ENCODE measurements around the gene CAMK1G. TPM values are rescaled to one million over a fixed set of nuclear protein-coding genes. Genes with fewer than 3 reads are reported as not detected.

The CAMK1G gene
- total and polyA plus RNA-seq, 2 donors (not counting 1 experiment from before 2014, with no cell fraction given), result not detected

GRCh38 chr1:209614906-209615305 is 31.4 kb downstream of the CAMK1G start:
- CTCF ChIA-PET, result no interaction called here

More at GRCh38 chr1:209614906-209615305, 31.4 kb downstream of the CAMK1G start:
- Mint-ChIP-seq H3K27ac (no peak overlapping the region), H3K4me1 (no peaks in the 10 kb centered on the region), H3K4me3 (no peak overlapping the region), H3K9me3 (ENCODE audit: insufficient read depth) (no peaks in the 10 kb centered on the region), H3K27me3 (peaks cover 25% of the 10 kb centered on the region)
- no peak overlapping the region for H3K27ac ChIP-seq (ENCODE audit: low read length in 2 of 2)
- no peaks in the 10 kb centered on the region for H3K9me3 ChIP-seq (ENCODE audit: control extremely low read depth in 1 of 3, control insufficient read depth in 2 of 3, insufficient read depth in 1 of 3, low read length in 2 of 3)
- H4K20me1 ChIP-seq (ENCODE audit: control insufficient read depth, insufficient read depth, low read length, poor library complexity, severe bottlenecking), result no peaks in the 10 kb centered on the region
- H3K79me2 ChIP-seq (ENCODE audit: control insufficient read depth, insufficient read depth, low read length), result no peaks in the 10 kb centered on the region
- POLR2A ChIA-PET, result no interaction called here
- no peak overlapping the region for H2AFZ ChIP-seq (ENCODE audit: insufficient read depth, low read depth, low read length, poor library complexity, severe bottlenecking)
- no peaks in the 10 kb centered on the region for H3K36me3 ChIP-seq (replicated peaks in 1 of 2; ENCODE audit: control extremely low read depth in 1 of 2, control insufficient read depth in 1 of 2, extremely low read depth in 1 of 2, insufficient read depth in 2 of 2, low read length in 1 of 2)
- peaks cover 0 to 10% (median 0%) of the 10 kb centered on the region in 4 experiments for H3K27me3 ChIP-seq (replicated peaks in 1 of 4; ENCODE audit: control extremely low read depth in 1 of 4, control insufficient read depth in 3 of 4, insufficient read depth in 4 of 4, low read length in 3 of 4)
- DNase-seq (no peak), ATAC-seq (ENCODE audit: low read depth) (no peak)
- no peak overlapping the region for H3K4me3 ChIP-seq (ENCODE audit: control extremely low read depth in 1 of 5, extremely low read depth in 1 of 5, insufficient read depth in 1 of 5, low read depth in 2 of 5, low read length in 4 of 5)
- no peaks in the 10 kb centered on the region for H3K4me1 ChIP-seq (ENCODE audit: control insufficient read depth in 2 of 2, insufficient read depth in 2 of 2, low read length in 2 of 2)
- H3K4me2 ChIP-seq (replicated peaks; ENCODE audit: low read depth, low read length, poor library complexity, severe bottlenecking), result no peak overlapping the region
- intact Hi-C loops (cut with micrococcal nuclease), result no loop called here
- H3K9ac ChIP-seq (ENCODE audit: low read length), result no peak overlapping the region
- 95% methylated on average over 5 of the region's 5 CpGs for WGBS (ENCODE audit: insufficient coverage)
- TF ChIP-seq EZH2 (IDR thresholded peaks at IDR 0.05; ENCODE audit: borderline replicate concordance, insufficient read depth, low read depth, low read length, poor library complexity, severe bottlenecking) (no peak), CTCF (IDR thresholded peaks at IDR 0.05) (no peak)
